Inflammatory macrophage treated with lipopolysaccharide for 4 hours (primary cell): ENCODE measurements around the gene ADARB2.

Source experiments
- DNase-seq: peaks from one replicate; pipeline ENCODE4 v3.0.0-alpha.2; 2020

The ADARB2 gene

DNA sequence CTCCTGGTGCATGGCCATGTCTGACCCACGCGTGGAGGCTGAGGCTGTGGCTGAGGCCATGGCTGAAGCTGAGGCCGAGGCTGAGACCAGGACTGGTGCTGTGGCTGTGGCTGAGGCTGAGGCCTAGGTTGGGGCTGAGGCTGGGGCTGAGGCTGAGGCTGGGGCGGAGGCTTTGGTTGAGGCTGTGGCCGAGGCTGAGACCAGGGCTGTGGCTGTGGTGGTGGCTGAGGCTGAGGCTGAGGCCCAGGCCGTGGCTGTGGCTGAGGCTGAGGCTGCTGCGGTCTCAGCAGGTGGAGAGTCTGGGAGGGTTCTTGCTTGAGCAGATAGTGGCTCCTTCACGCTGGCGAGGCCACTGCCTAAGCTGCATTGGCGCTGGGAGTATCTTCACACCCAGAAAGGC is 604.7 kb downstream of the ADARB2 start:
- no peak for DNase-seq

DNA sequence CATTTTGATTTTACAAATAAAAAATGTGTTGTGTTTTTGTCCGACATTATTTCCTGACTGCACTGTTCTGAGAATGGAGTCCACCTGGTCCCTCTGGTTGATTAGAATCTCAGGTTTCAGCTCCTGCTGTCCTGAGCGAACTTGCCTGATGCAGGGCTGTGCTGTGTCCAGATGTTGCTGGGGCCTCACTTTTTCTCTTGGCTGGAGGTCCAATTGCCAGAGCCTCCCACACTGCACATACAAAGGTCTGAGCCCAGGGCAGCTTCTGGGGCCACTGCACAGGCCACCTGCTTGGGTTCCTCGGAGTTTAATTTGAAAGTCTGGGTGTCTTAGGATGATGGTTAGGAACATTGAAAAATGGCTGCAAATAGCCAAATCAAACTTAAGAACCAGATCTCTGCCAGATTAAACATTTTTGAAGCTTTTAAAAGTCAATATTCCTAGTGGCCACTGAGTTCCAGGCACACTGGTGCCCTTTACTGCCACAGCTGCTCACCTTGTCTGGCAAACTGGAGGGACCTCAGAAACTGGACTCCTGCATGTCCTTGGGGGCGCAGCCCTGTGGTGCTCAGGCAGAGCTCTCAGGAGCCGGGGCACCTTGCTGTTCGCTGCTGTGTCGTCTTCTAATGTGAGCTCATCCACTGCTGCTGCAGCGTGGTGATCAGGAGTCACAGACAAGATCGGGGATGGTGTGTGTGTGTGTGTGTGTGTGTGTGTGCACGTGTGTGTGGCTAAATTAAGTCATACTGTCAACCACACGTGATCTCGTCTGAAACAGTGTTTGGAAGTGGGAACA is 606.1 kb downstream of the ADARB2 start:
- no peak for DNase-seq

DNA sequence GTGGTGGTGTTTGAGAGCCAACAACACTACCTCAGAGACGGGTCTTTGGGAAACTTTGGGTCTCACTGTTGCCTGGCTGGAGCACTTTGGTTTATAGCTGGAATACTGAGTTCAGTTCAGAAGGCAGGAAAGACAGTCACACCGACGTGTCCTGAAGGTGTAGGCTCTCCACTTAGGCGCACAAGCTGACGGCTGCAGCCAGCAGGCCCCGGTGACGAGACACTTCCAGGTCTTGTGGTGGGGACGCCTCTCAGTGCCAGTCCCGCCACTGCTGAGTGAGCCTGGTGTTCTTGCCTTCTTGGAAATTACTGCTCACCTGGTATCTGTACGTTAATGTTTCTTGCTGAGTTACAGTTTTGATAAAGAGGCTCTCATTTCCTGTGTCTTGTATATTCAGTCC is 607.1 kb downstream of the ADARB2 start:
- no peak for DNase-seq

DNA sequence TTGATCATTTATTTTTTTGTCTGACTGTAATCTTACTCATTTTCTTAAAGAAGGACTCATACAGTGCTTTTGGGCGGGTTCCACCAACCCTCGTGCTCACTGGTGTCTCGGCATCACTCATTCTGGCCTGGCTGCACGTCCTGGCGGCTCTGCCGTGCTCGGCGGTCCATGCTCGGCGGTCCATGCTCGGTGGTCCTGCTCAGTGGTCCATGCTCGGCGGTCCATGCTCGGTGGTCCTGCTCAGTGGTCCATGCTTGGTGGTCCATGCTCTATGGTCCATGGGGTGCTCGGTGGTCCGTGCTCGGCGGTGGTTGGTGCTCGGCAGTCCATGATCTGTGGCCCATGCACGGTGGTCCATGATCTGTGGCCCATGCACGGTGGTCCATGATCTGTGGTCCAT is 608.7 kb downstream of the ADARB2 start:
- DNase-seq, result no peak

DNA sequence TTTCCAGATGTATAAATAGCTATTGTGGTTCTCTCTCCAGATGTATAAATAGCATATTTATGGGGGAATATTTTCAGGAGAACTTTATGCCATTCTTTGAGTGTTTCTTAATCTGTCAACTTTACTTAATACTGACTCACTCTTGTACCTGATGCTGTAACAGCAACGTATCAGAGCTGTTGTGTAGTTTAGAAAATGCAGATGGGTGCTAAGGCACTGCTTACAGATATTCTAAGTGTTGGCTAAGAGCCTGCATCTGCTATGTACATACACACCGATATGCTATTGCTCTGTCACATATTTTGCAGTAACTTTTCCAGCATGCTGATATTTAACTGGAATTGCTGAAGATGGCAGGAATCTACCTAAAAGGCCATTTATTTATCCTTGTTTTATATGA is 609.2 kb downstream of the ADARB2 start:
- DNase-seq, result no peak

DNA sequence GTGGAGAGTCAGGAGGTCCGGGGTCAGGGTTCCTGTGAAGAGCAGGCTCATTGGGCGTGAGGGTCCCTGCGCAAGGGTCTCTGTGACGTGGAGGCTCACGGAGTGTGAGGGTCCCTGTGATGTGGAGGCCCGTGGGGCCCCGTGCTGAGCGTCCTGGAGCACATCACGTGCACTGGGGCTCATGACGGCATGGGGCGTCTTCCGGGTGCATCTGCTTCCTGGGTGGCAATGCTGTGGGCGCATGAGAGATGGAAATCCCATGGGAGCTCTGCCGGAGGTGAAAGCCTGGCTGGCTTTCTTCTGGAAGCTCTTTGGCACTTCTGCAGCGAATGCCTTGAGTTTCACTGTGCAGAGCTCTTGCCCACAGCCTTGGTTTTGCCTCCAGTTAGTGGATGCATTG is 609.7 kb downstream of the ADARB2 start:
- DNase-seq, result no peak
